ENCODE data around the gene SULT1E1.

DNA sequence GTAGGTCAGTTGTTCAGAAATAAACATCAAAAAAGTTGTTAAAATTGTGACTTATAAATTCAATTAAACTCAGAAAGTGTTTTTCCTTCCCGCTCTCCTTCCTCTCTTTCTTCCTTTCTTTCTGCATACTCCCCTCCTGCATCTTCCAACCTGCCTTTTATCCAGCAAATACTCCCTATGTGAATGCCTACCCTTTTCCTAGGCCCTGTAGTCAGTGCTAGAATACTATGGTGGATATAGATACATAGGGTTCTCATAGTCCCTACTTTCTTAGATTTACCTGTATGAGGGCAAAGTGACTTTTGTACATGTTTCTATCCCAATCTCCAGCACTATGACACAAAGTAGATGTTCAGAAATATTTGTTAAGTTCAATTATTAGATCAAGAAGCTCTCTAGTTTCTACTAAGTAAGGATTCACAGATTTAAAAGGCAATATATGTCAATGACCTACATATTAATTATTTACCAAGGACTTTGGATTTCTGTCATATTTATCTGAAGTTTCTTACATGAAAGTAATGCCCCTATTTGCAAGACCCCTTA is 732 bp downstream of the SULT1E1 start:
- TF ChIP-seq, protein P1, sequence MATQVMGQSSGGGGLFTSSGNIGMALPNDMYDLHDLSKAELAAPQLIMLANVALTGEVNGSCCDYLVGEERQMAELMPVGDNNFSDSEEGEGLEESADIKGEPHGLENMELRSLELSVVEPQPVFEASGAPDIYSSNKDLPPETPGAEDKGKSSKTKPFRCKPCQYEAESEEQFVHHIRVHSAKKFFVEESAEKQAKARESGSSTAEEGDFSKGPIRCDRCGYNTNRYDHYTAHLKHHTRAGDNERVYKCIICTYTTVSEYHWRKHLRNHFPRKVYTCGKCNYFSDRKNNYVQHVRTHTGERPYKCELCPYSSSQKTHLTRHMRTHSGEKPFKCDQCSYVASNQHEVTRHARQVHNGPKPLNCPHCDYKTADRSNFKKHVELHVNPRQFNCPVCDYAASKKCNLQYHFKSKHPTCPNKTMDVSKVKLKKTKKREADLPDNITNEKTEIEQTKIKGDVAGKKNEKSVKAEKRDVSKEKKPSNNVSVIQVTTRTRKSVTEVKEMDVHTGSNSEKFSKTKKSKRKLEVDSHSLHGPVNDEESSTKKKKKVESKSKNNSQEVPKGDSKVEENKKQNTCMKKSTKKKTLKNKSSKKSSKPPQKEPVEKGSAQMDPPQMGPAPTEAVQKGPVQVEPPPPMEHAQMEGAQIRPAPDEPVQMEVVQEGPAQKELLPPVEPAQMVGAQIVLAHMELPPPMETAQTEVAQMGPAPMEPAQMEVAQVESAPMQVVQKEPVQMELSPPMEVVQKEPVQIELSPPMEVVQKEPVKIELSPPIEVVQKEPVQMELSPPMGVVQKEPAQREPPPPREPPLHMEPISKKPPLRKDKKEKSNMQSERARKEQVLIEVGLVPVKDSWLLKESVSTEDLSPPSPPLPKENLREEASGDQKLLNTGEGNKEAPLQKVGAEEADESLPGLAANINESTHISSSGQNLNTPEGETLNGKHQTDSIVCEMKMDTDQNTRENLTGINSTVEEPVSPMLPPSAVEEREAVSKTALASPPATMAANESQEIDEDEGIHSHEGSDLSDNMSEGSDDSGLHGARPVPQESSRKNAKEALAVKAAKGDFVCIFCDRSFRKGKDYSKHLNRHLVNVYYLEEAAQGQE (IDR thresholded peaks at IDR 0.05): no peak
- TF ChIP-seq, protein P2, sequence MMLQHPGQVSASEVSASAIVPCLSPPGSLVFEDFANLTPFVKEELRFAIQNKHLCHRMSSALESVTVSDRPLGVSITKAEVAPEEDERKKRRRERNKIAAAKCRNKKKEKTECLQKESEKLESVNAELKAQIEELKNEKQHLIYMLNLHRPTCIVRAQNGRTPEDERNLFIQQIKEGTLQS (IDR thresholded peaks at IDR 0.05): no peak
- TF ChIP-seq, protein P3, sequence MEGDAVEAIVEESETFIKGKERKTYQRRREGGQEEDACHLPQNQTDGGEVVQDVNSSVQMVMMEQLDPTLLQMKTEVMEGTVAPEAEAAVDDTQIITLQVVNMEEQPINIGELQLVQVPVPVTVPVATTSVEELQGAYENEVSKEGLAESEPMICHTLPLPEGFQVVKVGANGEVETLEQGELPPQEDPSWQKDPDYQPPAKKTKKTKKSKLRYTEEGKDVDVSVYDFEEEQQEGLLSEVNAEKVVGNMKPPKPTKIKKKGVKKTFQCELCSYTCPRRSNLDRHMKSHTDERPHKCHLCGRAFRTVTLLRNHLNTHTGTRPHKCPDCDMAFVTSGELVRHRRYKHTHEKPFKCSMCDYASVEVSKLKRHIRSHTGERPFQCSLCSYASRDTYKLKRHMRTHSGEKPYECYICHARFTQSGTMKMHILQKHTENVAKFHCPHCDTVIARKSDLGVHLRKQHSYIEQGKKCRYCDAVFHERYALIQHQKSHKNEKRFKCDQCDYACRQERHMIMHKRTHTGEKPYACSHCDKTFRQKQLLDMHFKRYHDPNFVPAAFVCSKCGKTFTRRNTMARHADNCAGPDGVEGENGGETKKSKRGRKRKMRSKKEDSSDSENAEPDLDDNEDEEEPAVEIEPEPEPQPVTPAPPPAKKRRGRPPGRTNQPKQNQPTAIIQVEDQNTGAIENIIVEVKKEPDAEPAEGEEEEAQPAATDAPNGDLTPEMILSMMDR (IDR thresholded peaks at IDR 0.05; ENCODE audit: low read depth, low read length, missing input control): no peak
- TF ChIP-seq GABPA (IDR thresholded peaks at IDR 0.05 in 1 of 2, conservative IDR thresholded peaks at IDR 0.05 in 1 of 2): no peak
- no peak for TF ChIP-seq JUND (IDR thresholded peaks at IDR 0.05)
- TF ChIP-seq, protein P4, sequence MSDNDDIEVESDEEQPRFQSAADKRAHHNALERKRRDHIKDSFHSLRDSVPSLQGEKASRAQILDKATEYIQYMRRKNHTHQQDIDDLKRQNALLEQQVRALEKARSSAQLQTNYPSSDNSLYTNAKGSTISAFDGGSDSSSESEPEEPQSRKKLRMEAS (IDR thresholded peaks at IDR 0.05): no peak
- TF ChIP-seq YY1 (IDR thresholded peaks at IDR 0.05): no peak
- TF ChIP-seq RAD21 (IDR thresholded peaks at IDR 0.05): no peak
- TF ChIP-seq TAF1 (conservative IDR thresholded peaks at IDR 0.05): no peak
- no peak for TF ChIP-seq NR2F2 (IDR thresholded peaks at IDR 0.05)
- TF ChIP-seq HNF4G (IDR thresholded peaks at IDR 0.05): no peak
- TF ChIP-seq FOXA1 (IDR thresholded peaks at IDR 0.05): no peak
- TF ChIP-seq RXRA (IDR thresholded peaks at IDR 0.05): no peak
